HEK293 (cell line): Measurements from ENCODE around the gene CHRDL1.

Experiments
- CTCF ChIA-PET: fragments of 350-600 bp; formaldehyde crosslinking; extraction: SDS; loops from one replicate; lab custom pipeline; 2021; ENCODE audit warnings: antibody characterized with exemption; lab: Yijun Ruan, JAX
- POLR2A ChIA-PET: fragments of 300-600 bp; formaldehyde crosslinking; extraction: SDS; loops from one replicate; lab custom pipeline; 2020; ENCODE audit warnings: antibody characterized with exemption, inconsistent platforms; lab: Yijun Ruan, JAX
- H3K27ac ChIP-seq: fragments of 200-500 bp; sonication (Bioruptor generic); 2 replicates; pipeline ENCODE4 v1.5.1; 2014; ENCODE audit warnings: low read depth, low read length, control low read depth, inconsistent platforms; ENCODE audit errors: extremely low read depth
- H3K36me3 ChIP-seq, 2 experiments: fragments of 200-500 bp in 1 of 2; sonication (Bioruptor generic) in 1 of 2; 1 replicate in 1 of 2; 2 replicates in 1 of 2; pipeline ENCODE4 v1.5.1; 2014 to 2017; ENCODE audit warnings: inconsistent platforms in 2 of 2, low read length in 2 of 2; ENCODE audit not compliant: control insufficient read depth in 2 of 2, insufficient read depth in 1 of 2
- H3K4me1 ChIP-seq: fragments of 200-500 bp; sonication (Bioruptor generic); 2 replicates; pipeline ENCODE4 v1.5.1; 2014; ENCODE audit warnings: mild to moderate bottlenecking, low read length, inconsistent platforms; ENCODE audit not compliant: control insufficient read depth, insufficient read depth
- H3K4me3 ChIP-seq: 2 replicates; pipeline ENCODE4 v1.5.1; 2011; ENCODE audit warnings: low read depth, mild to moderate bottlenecking, control low read depth, low read length, moderate library complexity
- H3K9me3 ChIP-seq: fragments of 200-500 bp; sonication (Bioruptor generic); 2 replicates; pipeline ENCODE4 v1.5.1; 2014; ENCODE audit warnings: low read depth, low read length, inconsistent platforms; ENCODE audit not compliant: control insufficient read depth, insufficient read depth
- BCL11A ChIP-seq: fragments of 450-650 bp; formaldehyde crosslinking; IDR thresholded peaks from 2 replicates; pipeline ENCODE4 v1.5.1; 2016; ENCODE audit warnings: low read depth, missing biosample characterization, missing genetic modification characterization
- GFI1B ChIP-seq: fragments of 450-650 bp; formaldehyde crosslinking; IDR thresholded peaks from 2 replicates; pipeline ENCODE4 v1.5.1; 2016; ENCODE audit warnings: missing biosample characterization, missing genetic modification characterization
- PRDM4 ChIP-seq: fragments of 450-650 bp; formaldehyde crosslinking; IDR thresholded peaks from 2 replicates; pipeline ENCODE4 v1.5.1; 2017; ENCODE audit warnings: missing biosample characterization, missing genetic modification characterization
- ZBTB20 ChIP-seq: fragments of 450-650 bp; formaldehyde crosslinking; IDR thresholded peaks from 2 replicates; pipeline ENCODE4 v1.5.1; 2016; ENCODE audit warnings: missing biosample characterization, missing genetic modification characterization
- ZNF10 ChIP-seq: fragments of 450-650 bp; formaldehyde crosslinking; IDR thresholded peaks from 2 replicates; pipeline ENCODE4 v1.5.1; 2017; ENCODE audit warnings: missing biosample characterization, missing genetic modification characterization
- ZNF121 ChIP-seq: fragments of 450-650 bp; formaldehyde crosslinking; IDR thresholded peaks from 2 replicates; pipeline ENCODE4 v1.5.1; 2016; ENCODE audit warnings: missing biosample characterization, missing genetic modification characterization
- ZNF138 ChIP-seq: fragments of 450-650 bp; formaldehyde crosslinking; IDR thresholded peaks from 2 replicates; pipeline ENCODE4 v1.5.1; 2016; ENCODE audit warnings: missing biosample characterization, missing genetic modification characterization, borderline replicate concordance
- ZNF174 ChIP-seq: fragments of 450-650 bp; formaldehyde crosslinking; IDR thresholded peaks from 2 replicates; pipeline ENCODE4 v1.5.0; 2017; ENCODE audit warnings: missing biosample characterization, mild to moderate bottlenecking, missing genetic modification characterization
- ZNF221 ChIP-seq: fragments of 450-650 bp; formaldehyde crosslinking; IDR thresholded peaks from 2 replicates; pipeline ENCODE4 v1.5.1; 2017; ENCODE audit warnings: missing biosample characterization, missing genetic modification characterization, borderline replicate concordance
- ZNF239 ChIP-seq: fragments of 450-650 bp; formaldehyde crosslinking; IDR thresholded peaks from 2 replicates; pipeline ENCODE4 v1.5.1; 2016; ENCODE audit warnings: missing biosample characterization, missing genetic modification characterization
- ZNF274 ChIP-seq, 2 experiments: fragments of 200-500 bp in 1 of 2; fragments of 450-650 bp in 1 of 2; sonication (Bioruptor generic) in 1 of 2; formaldehyde crosslinking in 1 of 2; IDR thresholded peaks; 2 replicates each; pipeline versions ENCODE4 v1.5.1 to v1.6.1; 2014 to 2016; ENCODE audit warnings: borderline replicate concordance in 1 of 2, inconsistent platforms in 1 of 2, low read length in 1 of 2, missing biosample characterization in 1 of 2, missing genetic modification characterization in 1 of 2
- ZNF302 ChIP-seq: fragments of 450-650 bp; formaldehyde crosslinking; IDR thresholded peaks from 2 replicates; pipeline ENCODE4 v1.5.1; 2016; ENCODE audit warnings: missing biosample characterization, missing genetic modification characterization, low read depth
- ZNF335 ChIP-seq: fragments of 450-650 bp; formaldehyde crosslinking; conservative IDR thresholded peaks from 2 replicates; pipeline ENCODE4 v1.5.1; 2016; ENCODE audit warnings: missing biosample characterization, missing genetic modification characterization
- ZNF341 ChIP-seq: fragments of 450-650 bp; formaldehyde crosslinking; IDR thresholded peaks from 2 replicates; pipeline ENCODE4; 2016; ENCODE audit warnings: low read depth, missing biosample characterization, missing genetic modification characterization
- ZNF473 ChIP-seq: fragments of 450-650 bp; formaldehyde crosslinking; IDR thresholded peaks from 2 replicates; pipeline ENCODE4 v1.5.1; 2017; ENCODE audit warnings: missing biosample characterization, missing genetic modification characterization
- ZNF501 ChIP-seq: fragments of 450-650 bp; formaldehyde crosslinking; IDR thresholded peaks from 2 replicates; pipeline ENCODE4 v1.5.1; 2016; ENCODE audit warnings: missing biosample characterization, missing genetic modification characterization
- ZNF510 ChIP-seq: fragments of 450-650 bp; formaldehyde crosslinking; IDR thresholded peaks from 2 replicates; pipeline ENCODE4 v1.5.1; 2018; ENCODE audit warnings: mild to moderate bottlenecking, missing genetic modification characterization, missing biosample characterization; ENCODE audit not compliant: insufficient replicate concordance
- ZNF529 ChIP-seq: fragments of 450-650 bp; formaldehyde crosslinking; IDR thresholded peaks from 2 replicates; pipeline ENCODE4 v1.5.1; 2017; ENCODE audit warnings: missing genetic modification characterization, missing biosample characterization; ENCODE audit not compliant: insufficient replicate concordance
- ZNF560 ChIP-seq: fragments of 450-650 bp; formaldehyde crosslinking; IDR thresholded peaks from 2 replicates; pipeline ENCODE4 v1.5.1; 2017; ENCODE audit warnings: missing biosample characterization, missing genetic modification characterization, borderline replicate concordance
- ZNF596 ChIP-seq: fragments of 450-650 bp; IDR thresholded peaks from 2 replicates; pipeline ENCODE4 v1.5.0; 2018; ENCODE audit warnings: missing biosample characterization, mild to moderate bottlenecking, missing genetic modification characterization, moderate library complexity
- ZNF626 ChIP-seq: fragments of 450-650 bp; sonication (Bioruptor Pico); formaldehyde crosslinking; IDR thresholded peaks from 2 replicates; pipeline ENCODE4 v1.5.1; 2018; ENCODE audit warnings: missing biosample characterization, missing genetic modification characterization, inconsistent platforms
- ZNF658 ChIP-seq: fragments of 450-650 bp; formaldehyde crosslinking; IDR thresholded peaks from 2 replicates; pipeline ENCODE4; 2016; ENCODE audit warnings: missing biosample characterization, missing genetic modification characterization
- ZNF677 ChIP-seq: fragments of 450-650 bp; IDR thresholded peaks from 2 replicates; pipeline ENCODE4 v1.5.0; 2018; ENCODE audit warnings: missing biosample characterization, mild to moderate bottlenecking, missing genetic modification characterization, moderate library complexity
- ZNF776 ChIP-seq: fragments of 450-650 bp; formaldehyde crosslinking; IDR thresholded peaks from 2 replicates; pipeline ENCODE4 v1.5.0; 2017; ENCODE audit warnings: missing biosample characterization, missing genetic modification characterization, borderline replicate concordance
- ZSCAN23 ChIP-seq: fragments of 450-650 bp; formaldehyde crosslinking; IDR thresholded peaks from 2 replicates; pipeline ENCODE4 v1.5.1; 2016; ENCODE audit warnings: missing biosample characterization, missing genetic modification characterization
- ZXDB ChIP-seq: fragments of 450-650 bp; formaldehyde crosslinking; IDR thresholded peaks from 2 replicates; pipeline ENCODE4 v1.5.1; 2016; ENCODE audit warnings: missing biosample characterization, missing genetic modification characterization
- TF ChIP-seq, protein P1 (sequence below): IDR thresholded peaks from 2 replicates; pipeline ENCODE4 v1.6.1; 2011; ENCODE audit warnings: mild to moderate bottlenecking, low read depth, low read length, borderline replicate concordance
- TF ChIP-seq, protein P2 (sequence below): fragments of 450-650 bp; formaldehyde crosslinking; IDR thresholded peaks from 2 replicates; pipeline ENCODE4 v1.5.1; 2016; ENCODE audit warnings: missing biosample characterization, missing genetic modification characterization
- TF ChIP-seq, protein P3 (sequence below): fragments of 450-650 bp; formaldehyde crosslinking; IDR thresholded peaks from 2 replicates; pipeline ENCODE4 v1.5.1; 2016; ENCODE audit warnings: missing biosample characterization, missing genetic modification characterization
- TF ChIP-seq, protein P4 (sequence below): fragments of 450-650 bp; formaldehyde crosslinking; IDR thresholded peaks from 2 replicates; pipeline ENCODE4 v1.5.1; 2016; ENCODE audit warnings: missing biosample characterization, missing genetic modification characterization

The CHRDL1 gene

DNA sequence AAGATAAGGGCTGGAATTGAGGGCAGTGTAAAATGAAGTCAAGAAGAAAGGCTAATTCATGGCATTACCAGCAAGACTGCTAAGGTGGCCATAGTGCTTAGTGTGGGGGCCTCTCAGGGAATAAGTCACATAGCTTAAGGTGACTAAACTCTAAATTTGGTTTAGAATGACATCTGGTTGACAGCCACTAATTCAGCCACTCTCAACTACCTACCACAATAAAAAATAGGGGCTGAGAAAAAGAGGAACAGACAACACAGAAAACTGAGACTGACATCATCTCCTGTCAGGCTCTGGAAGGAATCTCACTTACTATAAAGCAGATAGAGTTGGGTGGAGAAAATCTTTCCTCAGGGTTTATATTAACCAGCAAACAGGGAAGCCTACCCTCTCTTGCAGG lies 96.9 kb downstream of the CHRDL1 start:
- CTCF ChIA-PET = interaction anchor here (0.5 kb wide), 1 partner anchor 139 kb away, joined by 3 read pairs; no protein-coding TSS in a partner anchor
- no peak overlapping the region for H3K27ac ChIP-seq
- POLR2A ChIA-PET = no interaction called here
- no peaks in the 10 kb centered on the region for H3K9me3 ChIP-seq
- H3K36me3 ChIP-seq = no peaks in the 10 kb centered on the region
- no peak for TF ChIP-seq ZNF626 (tag by site-specific recombination)
- TF ChIP-seq, protein P1, sequence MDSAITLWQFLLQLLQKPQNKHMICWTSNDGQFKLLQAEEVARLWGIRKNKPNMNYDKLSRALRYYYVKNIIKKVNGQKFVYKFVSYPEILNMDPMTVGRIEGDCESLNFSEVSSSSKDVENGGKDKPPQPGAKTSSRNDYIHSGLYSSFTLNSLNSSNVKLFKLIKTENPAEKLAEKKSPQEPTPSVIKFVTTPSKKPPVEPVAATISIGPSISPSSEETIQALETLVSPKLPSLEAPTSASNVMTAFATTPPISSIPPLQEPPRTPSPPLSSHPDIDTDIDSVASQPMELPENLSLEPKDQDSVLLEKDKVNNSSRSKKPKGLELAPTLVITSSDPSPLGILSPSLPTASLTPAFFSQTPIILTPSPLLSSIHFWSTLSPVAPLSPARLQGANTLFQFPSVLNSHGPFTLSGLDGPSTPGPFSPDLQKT = no peak
- TF ChIP-seq ZNF274 (IDR thresholded peaks at IDR 0.05; ENCODE audit: low read length) = no peak
- no peak for TF ChIP-seq ZNF274 (tag by site-specific recombination; IDR thresholded peaks at IDR 0.05; ENCODE audit: borderline replicate concordance)
- TF ChIP-seq PRDM4 (tag by site-specific recombination) = no peak
- TF ChIP-seq, protein P2, sequence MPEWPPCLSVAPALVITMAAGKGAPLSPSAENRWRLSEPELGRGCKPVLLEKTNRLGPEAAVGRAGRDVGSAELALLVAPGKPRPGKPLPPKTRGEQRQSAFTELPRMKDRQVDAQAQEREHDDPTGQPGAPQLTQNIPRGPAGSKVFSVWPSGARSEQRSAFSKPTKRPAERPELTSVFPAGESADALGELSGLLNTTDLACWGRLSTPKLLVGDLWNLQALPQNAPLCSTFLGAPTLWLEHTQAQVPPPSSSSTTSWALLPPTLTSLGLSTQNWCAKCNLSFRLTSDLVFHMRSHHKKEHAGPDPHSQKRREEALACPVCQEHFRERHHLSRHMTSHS = no peak
- no peak for TF ChIP-seq BCL11A
- no peak for TF ChIP-seq ZNF239 (tag by site-specific recombination)
- TF ChIP-seq ZNF529 = no peak
- TF ChIP-seq GFI1B (tag by site-specific recombination) = no peak
- no peak for TF ChIP-seq ZNF121
- no peak for TF ChIP-seq ZNF560
- TF ChIP-seq, protein P3, sequence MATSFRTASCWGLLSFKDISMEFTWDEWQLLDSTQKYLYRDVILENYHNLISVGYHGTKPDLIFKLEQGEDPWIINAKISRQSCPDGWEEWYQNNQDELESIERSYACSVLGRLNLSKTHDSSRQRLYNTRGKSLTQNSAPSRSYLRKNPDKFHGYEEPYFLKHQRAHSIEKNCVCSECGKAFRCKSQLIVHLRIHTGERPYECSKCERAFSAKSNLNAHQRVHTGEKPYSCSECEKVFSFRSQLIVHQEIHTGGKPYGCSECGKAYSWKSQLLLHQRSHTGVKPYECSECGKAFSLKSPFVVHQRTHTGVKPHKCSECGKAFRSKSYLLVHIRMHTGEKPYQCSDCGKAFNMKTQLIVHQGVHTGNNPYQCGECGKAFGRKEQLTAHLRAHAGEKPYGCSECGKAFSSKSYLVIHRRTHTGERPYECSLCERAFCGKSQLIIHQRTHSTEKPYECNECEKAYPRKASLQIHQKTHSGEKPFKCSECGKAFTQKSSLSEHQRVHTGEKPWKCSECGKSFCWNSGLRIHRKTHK = no peak
- no peak for TF ChIP-seq ZNF776 (tag by site-specific recombination)
- TF ChIP-seq ZNF596 (tag by site-specific recombination) = no peak
- no peak overlapping the region for H3K4me3 ChIP-seq
- H3K4me1 ChIP-seq = no peaks in the 10 kb centered on the region

GRCh38 chrX:110692866-110693265 lies 102.8 kb downstream of the CHRDL1 start:
- H3K9me3 ChIP-seq = no peaks in the 10 kb centered on the region
- CTCF ChIA-PET = interaction anchor here (1.2 kb wide), 1 partner anchor 154 kb away, joined by 3 read pairs; no protein-coding TSS in a partner anchor
- no peak overlapping the region for H3K4me3 ChIP-seq
- H3K4me1 ChIP-seq = no peaks in the 10 kb centered on the region
- no peaks in the 10 kb centered on the region for H3K36me3 ChIP-seq
- no peak overlapping the region for H3K27ac ChIP-seq
- POLR2A ChIA-PET = no interaction called here
- TF ChIP-seq ZNF776 (tag by site-specific recombination) (no peak), ZNF510 (no peak), ZNF335 (no peak), ZBTB20 (tag by site-specific recombination) (no peak), ZNF341 (tag by site-specific recombination) (no peak), ZNF658 (tag by site-specific recombination) (no peak), ZNF10 (tag by site-specific recombination) (no peak), ZNF302 (no peak), ZSCAN23 (tag by site-specific recombination) (no peak), ZNF501 (tag by site-specific recombination) (no peak), ZNF473 (tag by site-specific recombination) (no peak), ZXDB (tag by site-specific recombination) (no peak), ZNF174 (no peak), ZNF677 (no peak), ZNF138 (tag by site-specific recombination) (no peak), ZNF221 (no peak)
- TF ChIP-seq, protein P4, sequence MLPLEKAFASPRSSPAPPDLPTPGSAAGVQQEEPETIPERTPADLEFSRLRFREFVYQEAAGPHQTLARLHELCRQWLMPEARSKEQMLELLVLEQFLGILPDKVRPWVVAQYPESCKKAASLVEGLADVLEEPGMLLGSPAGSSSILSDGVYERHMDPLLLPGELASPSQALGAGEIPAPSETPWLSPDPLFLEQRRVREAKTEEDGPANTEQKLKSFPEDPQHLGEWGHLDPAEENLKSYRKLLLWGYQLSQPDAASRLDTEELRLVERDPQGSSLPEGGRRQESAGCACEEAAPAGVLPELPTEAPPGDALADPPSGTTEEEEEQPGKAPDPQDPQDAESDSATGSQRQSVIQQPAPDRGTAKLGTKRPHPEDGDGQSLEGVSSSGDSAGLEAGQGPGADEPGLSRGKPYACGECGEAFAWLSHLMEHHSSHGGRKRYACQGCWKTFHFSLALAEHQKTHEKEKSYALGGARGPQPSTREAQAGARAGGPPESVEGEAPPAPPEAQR (tag by site-specific recombination) = no peak
